HepG2 (cell line): Measurements from ENCODE around the gene PSMA2. TPM values are rescaled to one million over a fixed set of nuclear protein-coding genes. Genes with fewer than 3 reads are reported as not detected.

ENCODE experiments used
- ATAC-seq: fragments of 200-7000 bp; cut with Tn5 transposase; 3 replicates; pipeline ENCODE4 v1.9.1; 2020; ENCODE audit warnings: mild to moderate bottlenecking, moderate library complexity
- BruUV-seq: library from RNA; stranded (reverse); fragments of 400-500 nt; replicated peaks from 2 replicates; lab custom pipeline; 2021; lab: Mats Ljungman, UMichigan
- CTCF ChIA-PET: fragments of 300-600 bp; formaldehyde crosslinking; extraction: SDS; loops from one replicate; lab custom pipeline; 2021; ENCODE audit warnings: low total read pairs, inconsistent platforms, low intra/inter-chr PET ratio; lab: Yijun Ruan, JAX
- POLR2A ChIA-PET: fragments of 350-600 bp; sonication (Branson Sonifier 250); formaldehyde crosslinking; loops from one replicate; lab custom pipeline; 2020; ENCODE audit warnings: antibody characterized with exemption, inconsistent platforms; lab: Yijun Ruan, JAX
- DNase-seq: peaks from one replicate; pipeline ENCODE4 v3.0.0-alpha.2; 2015; ENCODE audit warnings: low spot score
- FAIRE-seq: peaks from 3 replicates; lab custom pipeline; 2011; peaks lifted over from hg19 to GRCh38; lab: Jason Lieb, UNC
- H2AFZ ChIP-seq: one replicate; pipeline ENCODE4 v1.6.1; 2011; ENCODE audit warnings: low read length, inconsistent platforms
- H3K27ac ChIP-seq: fragments of 300-600 bp; 3 replicates; pipeline ENCODE4 v1.8.0; 2011; ENCODE audit warnings: mixed run types, mild to moderate bottlenecking, mixed read lengths, low read length, inconsistent platforms; ENCODE audit not compliant: insufficient read depth; ENCODE audit errors: extremely low read length
- H3K27me3 ChIP-seq, 2 experiments: fragments of 200-600 bp in 1 of 2; 2 replicates in 1 of 2; 3 replicates in 1 of 2; pipeline versions ENCODE4 v1.6.0 to v1.8.0; 2011; ENCODE audit warnings: low read length in 2 of 2, mild to moderate bottlenecking in 2 of 2, moderate library complexity in 2 of 2, inconsistent platforms in 1 of 2; ENCODE audit not compliant: insufficient read depth in 2 of 2, control insufficient read depth in 1 of 2
- H3K36me3 ChIP-seq, 2 experiments: fragments of 200-600 bp in 1 of 2; replicated peaks in 1 of 2; 2 replicates in 1 of 2; 3 replicates in 1 of 2; pipeline versions ENCODE4 v1.5.1 to v1.8.0; 2011; ENCODE audit warnings: low read length in 2 of 2, inconsistent platforms in 1 of 2; ENCODE audit not compliant: insufficient read depth in 2 of 2, control insufficient read depth in 1 of 2
- H3K4me1 ChIP-seq: 2 replicates; pipeline ENCODE4 v1.5.1; 2012; ENCODE audit warnings: low read length, inconsistent platforms; ENCODE audit not compliant: insufficient read depth
- H3K4me2 ChIP-seq: 2 replicates; pipeline ENCODE4 v1.6.0; 2011; ENCODE audit warnings: low read depth, low read length, inconsistent platforms
- H3K4me3 ChIP-seq, 3 experiments: fragments of 200-600 bp in 1 of 3; sonication (generic), shearing (Covaris generic) in 1 of 3; replicated peaks in 1 of 3; 2 replicates each; pipeline ENCODE4 v1.5.1; 2011 to 2016; ENCODE audit warnings: low read length in 3 of 3, inconsistent platforms in 2 of 3, low read depth in 2 of 3, mild to moderate bottlenecking in 2 of 3, control low read depth in 1 of 3, mixed read lengths in 1 of 3; ENCODE audit not compliant: insufficient read depth in 1 of 3
- H3K79me2 ChIP-seq: one replicate; pipeline ENCODE4 v1.6.1; 2011; ENCODE audit warnings: low read length, inconsistent platforms; ENCODE audit not compliant: insufficient read depth
- H3K9ac ChIP-seq: 2 replicates; pipeline ENCODE4 v1.6.0; 2011; ENCODE audit warnings: mild to moderate bottlenecking, low read depth, low read length, inconsistent platforms; ENCODE audit not compliant: insufficient read depth
- H3K9me3 ChIP-seq: 2 replicates; pipeline ENCODE4 v1.5.1; 2012; ENCODE audit warnings: mild to moderate bottlenecking, low read length
- H4K20me1 ChIP-seq: 2 replicates; pipeline ENCODE4 v1.6.0; 2011; ENCODE audit warnings: inconsistent platforms, mild to moderate bottlenecking, low read length, moderate library complexity; ENCODE audit not compliant: insufficient read depth
- HNF4G ChIP-seq, 2 experiments: sonication (generic) in 1 of 2; formaldehyde crosslinking in 1 of 2; IDR thresholded peaks; 2 replicates each; pipeline versions ENCODE4 v1.4.0 to v1.6.1; 2011 to 2020; ENCODE audit warnings: borderline replicate concordance in 2 of 2, low read depth in 2 of 2, mild to moderate bottlenecking in 2 of 2, low read length in 1 of 2, missing genetic modification reagents in 1 of 2, moderate library complexity in 1 of 2
- SNAPC5 ChIP-seq: sonication (generic); formaldehyde crosslinking; IDR thresholded peaks from 2 replicates; pipeline ENCODE4 v1.8.1; 2023; ENCODE audit warnings: mild to moderate bottlenecking, missing genetic modification reagents, borderline replicate concordance
- ZBTB26 ChIP-seq: IDR thresholded peaks from 2 replicates; pipeline ENCODE4 v1.6.1; 2016; ENCODE audit warnings: missing compliant biosample characterization, missing genetic modification reagents, borderline replicate concordance
- ZNF121 ChIP-seq: sonication (generic); formaldehyde crosslinking; IDR thresholded peaks from 2 replicates; pipeline ENCODE4 v1.5.0; 2020; ENCODE audit warnings: mild to moderate bottlenecking, missing genetic modification reagents
- WGBS: methylation state at CpG from one replicate; pipeline ENCODE4 v1.1.6; 2017; ENCODE audit warnings: low lambda C conversion rate; 5-methylcytosine and 5-hydroxymethylcytosine counted together
- in situ Hi-C: cut with HindIII; loops from 2 replicates; pipeline ENCODE4 v1.10.0; 2017; ENCODE audit warnings: low pct_unique_long_range_greater_than_20kb; ENCODE audit not compliant: extremely low pct_ligation_motif_present
- intact Hi-C: fragments of 100-400 bp; cut with micrococcal nuclease; formaldehyde crosslinking; loops from one replicate; pipeline ENCODE4 v1.10.0; 2022; ENCODE audit not compliant: unreplicated experiment
- polyA plus RNA-seq, 8 experiments: library from polyadenylated mRNA; depleted of rRNA in 3 of 8; stranded (reverse) in 7 of 8; unstranded in 1 of 8; fragments of >200 nt; fragmentation: Illumina TruSeq in 4 of 8; extraction: Trizol in 4 of 8; gene quantifications; 2 replicates each; pipeline versions ENCODE4 v1.2.1 to v1.2.3, GENCODE V29; 2011 to 2016; ENCODE audit warnings: low read depth in 4 of 8, missing spikeins in 1 of 8, mixed read lengths in 1 of 8; ENCODE audit not compliant: insufficient read depth in 1 of 8
- total RNA-seq, 5 experiments: library from RNA; depleted of rRNA; stranded (reverse); fragments of >200 nt; fragmentation: Illumina TruSeq; extraction: Trizol; gene quantifications; 2 replicates each; pipeline ENCODE4 v1.2.3, GENCODE V29; 2016; ENCODE audit warnings: low read depth in 1 of 5

The PSMA2 gene
- total and polyA plus RNA-seq, 2 of the 13 experiments (the other 11 are each of a cell fraction or from before 2014, with no cell fraction given): 125 to 266 TPM

DNA sequence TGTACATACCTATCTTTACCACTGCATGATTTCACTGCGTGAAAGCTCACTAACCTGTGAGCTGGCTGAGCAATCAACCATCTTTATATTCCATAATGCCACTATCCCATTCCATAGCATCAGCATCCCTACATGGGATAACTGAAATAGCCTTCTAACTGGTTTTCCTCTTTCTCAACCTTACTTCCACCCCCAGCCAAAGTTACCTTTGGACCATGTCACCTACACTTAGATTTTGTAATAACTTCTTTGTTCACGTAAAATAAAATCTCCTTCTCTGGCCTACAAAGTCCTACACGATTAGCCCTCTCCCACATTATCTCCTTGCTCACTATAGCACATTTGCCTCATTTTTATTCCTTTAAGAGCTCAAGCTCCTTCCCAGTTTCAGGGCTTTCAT is 2.5 kb downstream of the PSMA2 start:
- no TSS peak for BruUV-seq
- no peak overlapping the region; a peak in 1 of 6 replicates for H3K4me3 ChIP-seq
- no peak overlapping the region; the same call in 1 of the 2 replicates for H3K9ac ChIP-seq
- no peak for FAIRE-seq
- no peak overlapping the region for H3K27ac ChIP-seq
- no peaks in the 10 kb centered on the region for H3K9me3 ChIP-seq
- ChIA-PET CTCF (no interaction called here), POLR2A (interaction anchor here (2.0 to 4.4 kb wide), 2 partner anchors 17 to 41 kb away, joined by 4 to 22 read pairs; partner anchors contain the start of gene C7orf25)
- H3K27me3 ChIP-seq: no peaks in the 10 kb centered on the region; a peak in 1 of 5 replicates
- H2AFZ ChIP-seq: no peak overlapping the region
- TF ChIP-seq SNAPC5: no peak
- TF ChIP-seq HNF4G (IDR thresholded peaks at IDR 0.05; ENCODE audit: borderline replicate concordance, low read depth, low read length): peak; percentile 25; the same call in 1 of the 2 replicates
- no peak for TF ChIP-seq HNF4G (CRISPR knock-in tag; IDR thresholded peaks at IDR 0.05; ENCODE audit: borderline replicate concordance, low read depth)
- ATAC-seq: no peak
- whole genome bisulfite sequencing: 41% methylated on average over 3 of the region's 3 CpGs
- in situ Hi-C loops: no loop called here
- peaks cover 50% of the 10 kb centered on the region for H3K4me1 ChIP-seq
- intact Hi-C loops: no loop called here
- H3K4me2 ChIP-seq: peak overlapping the region; percentile 80
- H4K20me1 ChIP-seq: peaks cover 20% of the 10 kb centered on the region
- DNase-seq: no peak
- H3K79me2 ChIP-seq: peaks cover 69% of the 10 kb centered on the region
- H3K36me3 ChIP-seq: peaks cover 4 to 21% of the 10 kb centered on the region in 2 experiments

DNA sequence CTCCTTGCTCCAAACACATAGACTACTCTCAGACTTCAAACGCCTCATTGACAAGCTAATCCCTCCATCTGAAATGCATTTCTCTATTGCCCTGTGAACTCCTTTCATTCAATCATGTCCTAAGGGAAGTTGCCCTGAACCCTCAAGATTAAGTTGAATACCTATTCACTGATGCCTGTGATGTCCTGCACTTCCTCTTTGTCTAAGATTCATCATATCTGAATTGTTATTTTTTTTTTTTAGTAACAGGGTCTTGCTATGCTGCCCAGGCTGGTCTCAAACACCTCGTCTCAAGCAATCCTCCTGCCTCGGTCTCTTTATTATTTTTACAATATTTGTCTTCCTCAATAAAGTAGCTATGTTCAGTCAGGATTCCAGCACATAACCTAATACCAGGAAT is 3.2 kb downstream of the PSMA2 start:
- Histone ChIP-seq H3K4me3 (no peak overlapping the region), H2AFZ (no peak overlapping the region), H4K20me1 (peaks cover 20% of the 10 kb centered on the region), H3K9ac (no peak overlapping the region), H3K27me3 (no peaks in the 10 kb centered on the region; a peak in 1 of 5 replicates), H3K4me2 (peak overlapping the region; percentile 37), H3K79me2 (peaks cover 64% of the 10 kb centered on the region), H3K4me1 (peaks cover 43% of the 10 kb centered on the region), H3K36me3 (peaks cover 4 to 26% of the 10 kb centered on the region in 2 experiments), H3K9me3 (no peaks in the 10 kb centered on the region), H3K27ac (no peak overlapping the region)
- intact Hi-C loops: no loop called here
- in situ Hi-C loops: no loop called here
- ChIA-PET POLR2A (interaction anchor here (1.0 kb wide), 1 partner anchor 13 kb away, joined by 3 read pairs; no protein-coding TSS in a partner anchor), CTCF (no interaction called here)
- DNase-seq (no peak), FAIRE-seq (no peak), ATAC-seq (no peak)
- TF ChIP-seq ZNF121 (CRISPR knock-in tag): peak; percentile 49; the same call in 1 of the 2 replicates
- TF ChIP-seq ZBTB26 (CRISPR knock-in tag): no peak
- BruUV-seq: no TSS peak
- WGBS: 64% methylated on average over 3 of the region's 3 CpGs
